HG02973 (cell line): ENCODE data around the gene PLA1A.
"Not testable (repeated sequence)": the region's sequence is repeated elsewhere in the genome, so short reads cannot be mapped to it uniquely, and the experiment has no call there.

ENCODE experiments used
- ATAC-seq: cut with Tn5 transposase; IDR thresholded peaks from one replicate; pipeline ENCODE4 v1.9.1; 2021; ENCODE audit warnings: moderate library complexity; ENCODE audit not compliant: unreplicated experiment

PLA1A gene

GRCh38 chr3:119575507-119575906 is 22.2 kb upstream of the PLA1A start:
- ATAC-seq: no peak

- peak; percentile 59 for ATAC-seq
Observed at GRCh38 chr3:119579366-119580066, 18.2 kb upstream of the PLA1A start, which contains the start of gene ADPRH. Gene ADPRH (plus strand): TSS chr3:119579492. CDS start chr3:119582170, 2,678 bp downstream.

- peak; percentile 78 for ATAC-seq
Observed at GRCh38 chr3:119580067-119580760, 17.5 kb upstream of the PLA1A start.

DNA sequence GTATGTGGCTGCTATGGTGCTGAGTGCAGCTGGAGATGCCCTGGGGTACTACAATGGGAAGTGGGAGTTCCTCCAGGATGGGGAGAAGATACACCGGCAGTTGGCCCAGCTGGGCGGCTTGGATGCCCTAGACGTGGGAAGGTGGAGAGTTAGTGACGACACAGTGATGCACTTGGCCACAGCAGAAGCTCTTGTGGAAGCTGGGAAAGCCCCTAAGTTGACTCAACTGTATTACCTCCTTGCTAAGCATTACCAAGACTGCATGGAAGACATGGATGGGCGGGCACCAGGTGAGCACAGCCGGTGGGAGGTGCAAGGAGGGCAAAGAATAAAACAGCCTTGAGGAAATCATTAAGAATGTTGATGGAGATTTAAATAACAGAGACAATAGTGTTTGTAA is 15.5 kb upstream of the PLA1A start:
- ATAC-seq: peak; percentile 28

- ATAC-seq: no peak
Observed at GRCh38 chr3:119585208-119585607, 12.5 kb upstream of the PLA1A start.

DNA sequence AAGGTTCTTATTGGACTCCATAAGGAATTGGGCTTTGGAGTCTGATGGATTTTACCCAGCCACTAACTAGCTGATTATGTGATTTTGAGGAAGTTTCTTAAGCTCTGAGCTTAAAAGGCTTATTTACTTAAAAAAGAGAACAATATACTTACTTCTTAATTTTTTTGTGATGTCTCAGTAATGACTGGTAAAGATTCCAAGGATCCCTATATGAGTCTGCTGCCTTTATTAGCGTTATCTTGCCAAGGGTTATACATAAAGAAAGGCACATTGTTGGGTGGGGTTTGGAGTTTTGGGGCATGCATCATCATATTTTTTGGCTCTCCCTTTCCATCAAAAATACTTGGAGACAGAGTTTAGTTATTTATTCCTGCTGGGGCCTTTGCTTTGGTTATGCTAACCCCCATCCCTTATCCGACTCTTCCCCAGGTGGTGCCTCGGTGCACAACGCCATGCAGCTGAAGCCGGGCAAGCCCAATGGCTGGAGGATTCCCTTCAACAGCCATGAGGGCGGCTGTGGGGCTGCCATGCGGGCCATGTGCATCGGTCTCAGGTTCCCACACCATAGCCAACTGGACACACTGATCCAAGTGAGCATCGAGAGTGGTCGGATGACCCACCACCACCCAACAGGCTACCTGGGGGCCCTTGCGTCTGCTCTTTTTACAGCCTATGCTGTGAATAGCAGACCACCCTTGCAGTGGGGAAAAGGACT is 11.7 kb upstream of the PLA1A start:
- ATAC-seq: no peak

GRCh38 chr3:119586733-119587172 is 10.9 kb upstream of the PLA1A start:
- ATAC-seq: no peak

- ATAC-seq: no peak
Observed at GRCh38 chr3:119588112-119588511, 9.6 kb upstream of the PLA1A start.

DNA sequence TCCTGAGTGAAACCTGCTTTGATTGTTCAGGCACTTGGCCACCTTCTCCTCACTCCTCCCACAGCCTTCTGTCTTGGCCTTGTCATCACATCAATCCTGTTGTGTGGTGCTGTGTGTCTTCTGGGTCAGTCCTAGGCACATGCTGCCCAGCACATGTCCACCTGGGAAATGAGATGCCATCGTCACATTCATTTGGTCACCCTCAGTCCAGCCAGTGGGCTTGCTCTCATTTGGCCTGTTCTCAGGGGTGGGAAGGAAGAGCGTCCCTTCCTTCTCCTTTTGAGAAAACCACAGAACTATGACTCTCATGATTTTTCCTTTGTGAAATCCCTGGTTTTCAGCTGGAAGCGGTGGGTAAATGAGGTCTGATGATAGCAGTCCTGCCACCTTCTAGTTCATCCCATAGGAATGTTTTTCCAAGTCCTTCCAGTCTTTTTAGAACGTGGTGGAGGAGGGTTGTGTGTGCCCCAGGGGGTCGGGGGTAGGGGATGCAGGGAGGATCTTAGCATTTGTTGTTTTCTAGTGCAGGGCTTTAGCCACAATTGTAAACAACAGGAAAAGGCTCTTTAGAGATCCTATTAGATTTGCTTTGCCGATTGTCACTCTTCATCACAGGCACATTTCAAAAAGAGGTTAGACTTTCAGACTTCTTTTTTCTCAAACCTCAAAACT is 8.4 kb upstream of the PLA1A start:
- ATAC-seq: no peak

DNA sequence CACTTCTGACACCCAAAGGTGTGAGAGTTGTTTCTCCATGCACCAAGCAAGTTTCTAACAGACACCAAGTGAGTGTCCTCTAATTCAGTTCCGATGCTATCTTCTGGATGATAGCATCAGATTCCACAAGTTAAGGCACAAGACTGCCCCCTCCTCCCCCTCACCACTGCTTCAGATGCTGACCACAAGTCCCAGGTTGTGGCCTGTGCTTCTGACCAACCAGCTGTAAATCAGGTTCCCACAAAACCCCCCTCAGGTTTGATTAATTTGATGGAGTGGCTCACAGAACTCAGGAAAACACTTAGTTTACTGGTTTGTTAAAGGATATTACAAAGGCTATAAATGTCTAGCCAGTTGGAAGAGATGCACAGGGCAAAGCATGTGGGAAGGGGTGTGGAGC is 7.0 kb upstream of the PLA1A start:
- no peak for ATAC-seq

GRCh38 chr3:119592861-119593260 is 4.8 kb upstream of the PLA1A start:
- no peak for ATAC-seq

DNA sequence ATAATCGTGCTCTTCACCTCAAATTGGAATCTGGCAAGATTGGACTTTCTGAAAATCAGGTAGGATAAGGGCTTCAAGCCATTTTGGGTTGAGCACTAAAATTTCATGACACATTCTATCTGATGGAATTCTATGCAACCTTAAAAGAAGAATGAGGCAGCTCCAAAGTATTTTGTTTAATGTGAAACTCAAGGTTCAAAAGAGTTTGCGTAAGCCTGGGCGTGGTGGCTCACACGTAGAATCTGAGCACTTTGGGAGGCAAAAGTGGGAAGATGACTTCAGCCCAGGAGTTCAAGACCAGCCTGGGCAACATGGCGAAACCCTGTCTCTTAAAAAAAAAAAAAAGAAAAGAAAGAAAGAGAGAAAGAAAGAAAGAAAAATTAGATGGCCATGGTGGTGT is 3.6 kb upstream of the PLA1A start:
- no peak for ATAC-seq

GRCh38 chr3:119594929-119595328 is 2.8 kb upstream of the PLA1A start:
- ATAC-seq: not testable (repeated sequence)

DNA sequence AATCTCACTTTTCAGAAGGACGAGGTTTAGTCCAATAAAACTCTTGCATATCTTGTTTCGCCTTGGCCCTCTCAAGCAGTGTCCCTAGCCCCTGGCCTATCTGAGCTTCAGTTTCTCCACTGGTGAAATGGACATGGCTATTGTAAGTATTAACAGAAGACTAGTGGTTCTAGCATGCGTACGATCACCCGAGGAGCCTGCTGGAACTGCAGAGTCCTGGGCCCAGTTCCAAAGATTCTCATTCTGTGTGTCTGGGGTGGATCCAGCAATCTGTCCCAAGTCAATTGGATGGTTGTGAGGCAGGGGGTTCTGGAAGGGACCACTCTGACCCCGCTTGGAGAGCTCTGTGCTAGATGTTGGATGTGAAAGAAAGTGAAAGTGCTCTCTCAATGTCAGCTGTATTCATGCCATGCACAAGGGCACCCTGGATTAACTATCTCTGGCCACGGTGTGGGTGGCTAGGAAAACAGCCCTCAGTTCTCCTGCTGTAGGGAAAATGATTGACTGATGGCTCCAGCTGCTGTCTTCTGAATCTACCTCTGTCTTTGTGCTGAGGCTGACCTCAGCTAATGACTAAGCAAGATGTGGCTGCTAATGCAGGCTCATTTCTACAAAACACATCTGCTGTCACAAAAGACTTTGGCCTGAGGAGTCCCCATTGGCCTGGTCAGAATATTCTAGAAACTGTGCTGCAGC is 1.9 kb upstream of the PLA1A start:
- ATAC-seq: no peak

GRCh38 chr3:119596398-119596797 is 1.3 kb upstream of the PLA1A start:
- ATAC-seq: no peak

DNA sequence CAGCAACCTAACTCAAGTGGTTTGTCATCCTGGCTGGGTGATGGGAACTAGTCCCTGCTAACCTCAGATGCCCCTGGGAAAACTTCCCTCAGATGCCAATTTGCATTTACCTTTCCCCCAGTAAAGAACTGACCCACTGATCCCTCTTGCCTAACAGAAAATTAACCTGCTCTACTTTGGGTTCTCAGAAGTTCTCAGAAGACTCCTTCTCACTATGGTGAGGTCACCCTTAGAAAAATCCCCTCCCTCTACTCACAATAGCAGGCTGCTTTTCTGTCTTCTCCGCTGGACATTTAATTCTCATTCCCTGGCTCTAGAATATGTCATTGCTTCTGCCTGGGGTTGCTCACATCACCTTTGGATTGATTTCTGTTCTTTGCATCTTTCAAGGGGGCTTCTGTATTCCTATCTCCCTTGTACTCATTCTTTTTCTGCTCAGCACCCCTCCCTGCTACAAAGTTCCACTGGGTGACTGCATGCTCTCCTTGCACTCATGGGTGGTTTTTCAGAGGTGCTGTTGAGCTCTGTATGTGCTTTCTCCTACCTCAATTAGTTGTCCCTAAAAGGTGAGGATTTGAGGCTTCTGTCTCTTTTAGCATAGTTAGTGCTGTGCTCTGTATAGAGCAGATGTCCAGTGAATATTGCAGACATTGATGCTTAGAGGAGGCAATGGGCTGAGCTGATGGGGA is 869 bp downstream of the PLA1A start:
- peak; percentile 41 for ATAC-seq

DNA sequence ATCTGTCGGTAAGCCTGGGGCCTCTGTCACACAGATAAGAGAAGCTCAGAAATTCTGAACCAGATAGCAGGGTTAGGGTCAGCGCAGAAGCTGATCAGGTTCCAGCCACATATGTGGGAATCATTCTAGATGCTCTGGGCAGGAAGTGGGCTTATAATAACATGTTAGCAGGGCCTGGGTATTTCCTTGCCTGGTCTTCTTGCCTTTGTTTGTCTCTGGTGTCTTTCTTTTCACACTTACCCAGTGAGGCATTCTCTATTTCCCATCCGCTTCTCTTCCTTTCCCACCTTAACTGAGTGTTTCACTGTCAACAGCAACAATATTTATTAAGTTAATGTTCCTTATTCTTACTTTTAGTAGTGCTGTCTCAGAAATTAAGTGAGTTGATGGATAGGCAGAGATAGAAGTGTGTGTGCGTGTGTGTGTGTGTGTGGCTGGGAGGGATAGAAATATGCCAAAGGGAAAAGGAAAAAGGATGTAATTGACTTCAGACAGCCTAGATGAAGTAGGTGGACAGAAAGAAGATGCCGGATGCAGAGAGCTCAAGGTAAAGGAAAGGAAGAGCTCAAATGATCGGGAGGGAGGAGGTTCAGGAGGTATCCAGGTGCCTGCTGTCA is 2.0 kb downstream of the PLA1A start:
- ATAC-seq: no peak

DNA sequence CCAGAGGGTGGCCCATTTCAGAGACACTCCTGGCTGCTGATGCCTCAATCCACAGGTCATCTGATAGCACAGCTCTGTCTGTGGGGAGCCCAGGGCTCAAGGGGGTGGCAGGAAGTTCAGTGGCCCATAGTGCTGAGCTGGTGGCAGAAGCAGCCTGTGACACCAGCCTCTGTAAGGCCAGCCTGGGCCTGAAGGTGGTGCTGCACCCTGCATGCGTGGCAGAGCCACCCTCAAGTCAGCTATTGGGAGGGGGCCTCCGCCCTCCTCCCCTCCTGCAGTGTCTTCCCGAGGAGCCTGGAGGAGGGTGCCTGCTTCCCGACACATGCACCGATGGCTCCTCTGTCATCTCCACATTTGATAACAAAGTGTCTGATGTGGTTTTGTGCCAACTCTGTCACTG is 3.0 kb downstream of the PLA1A start:
- peak; percentile 47 for ATAC-seq

GRCh38 chr3:119601154-119601553 is 3.5 kb downstream of the PLA1A start:
- ATAC-seq: no peak

DNA sequence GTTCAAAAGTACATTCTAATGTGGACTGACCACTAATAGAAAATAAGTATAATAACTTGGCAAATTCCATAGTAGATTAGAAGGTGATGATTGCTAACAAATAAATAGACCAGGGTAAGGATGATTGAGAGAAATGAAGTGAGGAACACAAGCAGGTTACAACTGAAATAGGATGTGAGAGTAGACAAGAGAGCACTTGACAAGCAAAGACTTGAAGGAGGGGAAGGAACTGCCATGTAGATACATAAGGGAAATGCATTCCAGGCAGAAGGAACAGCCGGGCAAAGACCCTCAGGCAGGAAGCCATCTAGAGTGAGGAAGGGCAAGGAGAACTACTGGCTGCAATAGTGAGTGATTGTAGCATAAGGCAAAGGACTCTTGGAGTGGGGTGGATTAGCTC is 5.0 kb downstream of the PLA1A start:
- no peak for ATAC-seq
